GM12874 (cell line): ENCODE data around the gene GPRC5C.

Experiments used
- TF ChIP-seq, protein P1 (sequence below): IDR thresholded peaks from 2 replicates; pipeline ENCODE4 v1.5.1; 2011; ENCODE audit warnings: low read depth, mild to moderate bottlenecking, control low read depth, low read length, moderate library complexity; ENCODE audit not compliant: insufficient read depth

GPRC5C gene

DNA sequence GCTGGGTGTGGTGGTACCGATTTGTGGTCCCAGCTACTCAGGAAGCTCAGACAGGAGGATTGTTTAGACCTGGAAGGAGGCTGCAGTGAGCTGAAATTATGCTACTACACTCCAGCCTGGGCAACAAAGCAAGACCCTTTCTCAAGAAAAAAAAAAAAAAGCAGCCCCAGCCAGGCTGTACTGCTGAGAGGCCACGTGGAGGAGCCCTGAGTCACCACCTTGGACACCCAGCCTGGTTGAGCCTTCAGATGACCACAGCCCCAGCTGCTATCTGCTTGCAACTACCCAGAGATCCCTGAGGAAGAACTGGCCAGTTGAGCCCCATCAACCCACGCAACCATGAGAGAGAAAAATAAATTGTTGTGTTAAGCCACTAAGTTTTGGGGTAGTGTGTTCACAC lies 23.6 kb upstream of the GPRC5C start:
- TF ChIP-seq, protein P1, sequence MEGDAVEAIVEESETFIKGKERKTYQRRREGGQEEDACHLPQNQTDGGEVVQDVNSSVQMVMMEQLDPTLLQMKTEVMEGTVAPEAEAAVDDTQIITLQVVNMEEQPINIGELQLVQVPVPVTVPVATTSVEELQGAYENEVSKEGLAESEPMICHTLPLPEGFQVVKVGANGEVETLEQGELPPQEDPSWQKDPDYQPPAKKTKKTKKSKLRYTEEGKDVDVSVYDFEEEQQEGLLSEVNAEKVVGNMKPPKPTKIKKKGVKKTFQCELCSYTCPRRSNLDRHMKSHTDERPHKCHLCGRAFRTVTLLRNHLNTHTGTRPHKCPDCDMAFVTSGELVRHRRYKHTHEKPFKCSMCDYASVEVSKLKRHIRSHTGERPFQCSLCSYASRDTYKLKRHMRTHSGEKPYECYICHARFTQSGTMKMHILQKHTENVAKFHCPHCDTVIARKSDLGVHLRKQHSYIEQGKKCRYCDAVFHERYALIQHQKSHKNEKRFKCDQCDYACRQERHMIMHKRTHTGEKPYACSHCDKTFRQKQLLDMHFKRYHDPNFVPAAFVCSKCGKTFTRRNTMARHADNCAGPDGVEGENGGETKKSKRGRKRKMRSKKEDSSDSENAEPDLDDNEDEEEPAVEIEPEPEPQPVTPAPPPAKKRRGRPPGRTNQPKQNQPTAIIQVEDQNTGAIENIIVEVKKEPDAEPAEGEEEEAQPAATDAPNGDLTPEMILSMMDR: peak; percentile 33; the same call in 1 of the 2 replicates

DNA sequence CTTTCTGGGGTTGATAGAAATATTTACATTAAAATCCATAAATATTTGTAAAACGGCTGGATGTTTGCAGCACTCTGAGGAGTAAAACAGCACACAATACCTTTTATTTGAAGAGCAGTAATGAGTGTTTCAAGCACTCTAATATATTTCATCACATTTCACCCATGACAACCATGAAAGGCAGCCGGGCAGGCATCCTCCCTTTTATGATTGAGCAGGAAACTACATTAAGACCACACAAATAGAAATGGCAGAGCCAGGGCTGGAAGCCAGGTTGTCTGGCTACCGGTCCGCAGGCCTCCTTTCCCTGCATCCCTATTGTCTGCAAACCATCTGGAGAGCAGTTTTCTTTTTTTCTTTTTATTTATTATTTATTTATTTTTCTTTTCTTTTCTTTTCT lies 23.1 kb upstream of the GPRC5C start:
- TF ChIP-seq, protein P1: no peak

- TF ChIP-seq, protein P1: no peak
Observed at GRCh38 chr17:74410001-74410443, 21.9 kb upstream of the GPRC5C start.

DNA sequence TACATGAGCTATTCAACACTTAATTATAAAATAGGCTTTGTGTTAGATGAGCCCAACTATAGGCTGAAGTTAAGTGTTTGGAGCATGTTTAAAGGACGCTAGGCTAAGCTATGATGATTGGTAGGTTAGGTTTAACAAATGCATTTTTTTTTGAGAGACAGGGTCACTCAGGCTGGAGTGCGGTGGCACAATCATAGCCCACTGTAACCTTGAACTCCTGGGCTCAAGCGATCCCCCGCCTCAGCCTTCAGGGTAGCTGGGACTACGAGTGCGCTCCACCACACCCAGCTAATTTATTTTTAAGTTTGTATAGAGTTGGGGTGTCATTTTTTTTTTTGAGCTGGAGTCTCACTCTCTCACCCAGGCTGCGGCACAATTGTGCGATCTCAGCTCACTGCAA lies 19.3 kb upstream of the GPRC5C start:
- TF ChIP-seq, protein P1: no peak

DNA sequence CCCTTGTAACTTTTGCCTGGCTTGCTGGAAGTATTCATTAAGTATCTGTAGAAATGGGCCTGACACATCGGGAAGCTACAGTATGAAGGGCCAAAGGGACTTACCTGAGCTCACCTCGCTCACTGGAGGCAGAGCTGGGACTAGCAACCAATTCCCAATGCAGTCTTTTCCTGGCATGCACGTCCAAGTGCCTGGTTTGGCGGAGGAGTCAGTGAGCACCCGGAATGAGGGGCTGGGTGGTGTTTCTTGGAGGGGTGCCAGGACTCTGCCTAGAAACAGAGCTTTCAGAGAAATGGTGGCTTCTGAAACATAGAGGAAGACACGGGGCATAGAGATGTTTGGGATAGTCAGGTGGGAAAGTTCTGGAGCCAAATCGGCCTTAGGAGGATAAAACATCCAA lies 18.4 kb upstream of the GPRC5C start:
- TF ChIP-seq, protein P1: no peak

GRCh38 chr17:74414510-74414909 lies 17.4 kb upstream of the GPRC5C start:
- TF ChIP-seq, protein P1: no peak

GRCh38 chr17:74415608-74416396 lies 16.1 kb upstream of the GPRC5C start:
- TF ChIP-seq, protein P1: no peak
